HG03103 (cell line): ENCODE measurements around the gene PTPRZ1.

ENCODE experiments used
- ATAC-seq: cut with Tn5 transposase; IDR thresholded peaks from one replicate; pipeline ENCODE4 v1.9.1; 2021; ENCODE audit warnings: low read depth; ENCODE audit not compliant: unreplicated experiment

Gene PTPRZ1

DNA sequence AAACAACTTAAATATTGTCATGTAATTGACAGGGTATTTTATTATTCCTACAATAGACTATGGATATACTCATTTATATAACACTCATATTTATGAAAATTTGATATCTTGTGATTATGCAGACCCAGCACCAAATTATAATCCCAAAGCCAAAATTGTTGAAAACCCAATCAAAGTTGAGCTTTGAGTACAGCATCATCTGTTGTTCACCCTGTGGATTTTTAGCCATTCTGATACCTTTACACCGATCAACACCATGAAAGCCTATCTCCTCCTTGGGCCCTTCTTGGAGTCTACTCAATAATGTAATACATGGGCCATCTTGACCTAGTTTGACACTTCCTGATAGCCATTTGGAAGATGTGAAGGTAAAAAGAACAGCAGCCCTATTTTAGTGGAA is 221.6 kb downstream of the PTPRZ1 start:
- no peak for ATAC-seq

DNA sequence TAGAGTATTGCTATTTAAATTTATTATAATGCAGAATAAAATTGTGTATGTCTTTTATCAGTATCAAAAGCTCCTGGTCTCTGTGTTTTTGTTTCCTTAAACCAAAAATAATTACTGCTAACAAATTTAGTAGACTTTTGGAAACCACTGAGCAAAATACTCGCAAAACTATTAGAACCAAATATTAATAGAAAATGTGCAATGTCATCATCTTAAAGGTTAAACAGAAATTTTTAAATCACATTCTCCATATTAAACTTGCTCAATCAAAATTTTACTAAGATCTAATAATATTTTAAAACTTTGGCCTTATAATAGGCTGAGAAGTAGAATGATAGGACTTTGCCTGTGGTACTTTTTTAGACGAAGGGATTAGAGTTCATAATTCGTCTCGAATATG is 222.7 kb downstream of the PTPRZ1 start:
- no peak for ATAC-seq

DNA sequence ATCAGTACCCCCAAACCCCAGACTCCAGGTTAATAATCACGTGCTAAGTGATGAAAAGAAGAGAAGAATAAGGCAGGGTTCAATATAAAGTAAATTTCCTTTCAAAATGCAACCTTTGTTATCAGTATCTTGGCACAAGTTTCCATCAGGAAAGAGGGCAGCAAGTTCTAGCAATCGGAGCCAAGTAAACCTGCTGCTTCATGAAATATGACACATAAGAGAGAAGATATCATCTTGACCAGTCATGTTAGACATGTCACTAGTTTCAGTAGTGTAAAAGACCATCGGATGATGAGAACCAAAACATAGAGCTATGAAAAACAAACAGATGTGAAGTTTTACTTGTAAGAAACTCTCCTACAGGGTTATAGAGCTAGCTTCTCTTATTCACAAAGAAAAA is 227.1 kb downstream of the PTPRZ1 start:
- no peak for ATAC-seq

DNA sequence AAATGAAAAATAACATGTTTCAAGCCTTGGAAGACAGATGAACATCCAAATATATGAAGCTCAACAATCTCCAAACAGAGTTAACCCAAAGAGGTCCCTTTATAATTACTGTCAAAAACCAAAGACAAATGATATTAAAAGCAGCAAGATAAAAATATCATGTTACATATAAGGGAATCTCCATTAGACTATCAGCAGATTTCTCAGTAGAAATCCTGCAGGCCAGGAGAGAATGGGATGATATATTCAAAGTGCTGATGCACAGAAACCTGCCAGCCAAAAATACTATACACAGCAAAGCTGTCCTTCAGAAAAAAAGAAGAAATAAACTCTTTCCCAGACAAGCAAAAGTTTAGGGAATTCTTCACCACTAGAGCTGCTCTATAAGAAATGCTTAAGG is 230.1 kb downstream of the PTPRZ1 start:
- no peak for ATAC-seq
